ENCODE results near the gene LSM2. TPM values are rescaled to one million over a fixed set of nuclear protein-coding genes. Genes with fewer than 3 reads are reported as not detected.
A peak's percentile ranks its signal among the peaks of the same experiment; 100 is the strongest.

LSM2 gene
- total and polyA plus RNA-seq, 9 donors = 41.3 to 64.3 (median 55.3) TPM

DNA sequence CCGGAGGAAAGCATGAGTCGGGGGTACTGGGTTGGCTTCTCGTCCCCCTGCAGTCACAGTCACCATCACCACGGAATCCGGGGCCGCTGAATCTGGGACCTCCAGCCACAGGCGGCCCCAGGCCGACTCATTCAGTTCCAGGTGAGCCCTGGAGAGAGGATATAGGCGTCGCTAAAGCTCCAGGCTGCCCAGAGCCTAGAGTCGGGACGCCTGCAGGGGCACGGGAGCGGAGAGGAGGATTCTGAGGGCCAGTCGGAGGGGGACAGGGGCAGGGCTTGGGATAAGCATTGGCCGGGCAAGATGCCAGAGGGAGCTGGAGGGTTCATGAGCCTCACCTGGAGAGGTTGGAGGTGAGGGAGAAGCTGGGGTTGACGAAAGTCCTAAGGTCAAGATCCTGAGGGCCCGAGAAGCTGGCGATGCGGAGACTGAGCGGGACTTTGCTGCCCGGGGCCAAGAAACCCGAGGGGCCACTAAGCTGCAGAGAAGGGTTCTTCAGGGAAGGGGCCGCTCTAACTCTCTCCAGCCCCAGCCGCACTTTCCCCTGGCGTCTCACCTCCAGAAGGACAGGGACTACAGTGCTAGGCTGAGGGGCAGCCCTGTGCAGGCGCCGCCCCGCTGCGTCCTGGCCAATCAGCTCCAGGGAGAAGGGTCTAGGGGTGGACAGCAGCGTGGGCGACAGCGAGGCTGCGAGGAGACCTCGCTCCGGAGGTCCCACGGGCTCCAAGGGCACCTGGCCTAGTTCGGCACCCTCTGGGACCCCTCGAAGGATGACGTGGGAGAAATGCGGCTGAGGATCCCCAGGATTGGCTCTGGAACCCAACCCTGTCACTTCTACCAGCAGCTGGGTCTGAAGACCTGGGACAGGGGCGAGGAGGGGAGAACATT is 40.6 kb downstream of the LSM2 start:
- Histone ChIP-seq H3K4me1 (ENCODE audit: control insufficient read depth, insufficient read depth, low read length) (peaks cover 16% of the 10 kb centered on the region), H3K27me3 (ENCODE audit: control insufficient read depth, insufficient read depth, low read length) (peaks cover 4% of the 10 kb centered on the region), H3K4me3 (ENCODE audit: low read length) (peak overlapping the region; percentile 11), H3K27ac (ENCODE audit: low read length) (no peak overlapping the region), H3K9me3 (replicated peaks; ENCODE audit: control insufficient read depth, low read depth, low read length) (no peaks in the 10 kb centered on the region), H3K36me3 (ENCODE audit: control insufficient read depth, insufficient read depth, low read length) (peaks cover 14% of the 10 kb centered on the region)
- 27% methylated on average over 30 of the region's 42 CpGs for WGBS (ENCODE audit: insufficient coverage)
- DNase-seq = peak; percentile 37

GRCh38 chr6:31765559-31765909 is 41.2 kb downstream of the LSM2 start:
- DNase-seq = no peak
- Histone ChIP-seq H3K27me3 (ENCODE audit: control insufficient read depth, insufficient read depth, low read length) (peaks cover 4% of the 10 kb centered on the region), H3K27ac (ENCODE audit: low read length) (no peak overlapping the region), H3K36me3 (ENCODE audit: control insufficient read depth, insufficient read depth, low read length) (peaks cover 20% of the 10 kb centered on the region), H3K4me1 (ENCODE audit: control insufficient read depth, insufficient read depth, low read length) (peaks cover 16% of the 10 kb centered on the region), H3K9me3 (replicated peaks; ENCODE audit: control insufficient read depth, low read depth, low read length) (no peaks in the 10 kb centered on the region), H3K4me3 (ENCODE audit: low read length) (no peak overlapping the region)
- no CpG with 5 or more reads among the region's 9 CpGs for WGBS (ENCODE audit: insufficient coverage)

GRCh38 chr6:31764198-31764597 is 42.6 kb downstream of the LSM2 start:
- H3K27ac ChIP-seq (ENCODE audit: low read length) = no peak overlapping the region

GRCh38 chr6:31763619-31763940 is 43.2 kb downstream of the LSM2 start:
- peaks cover 4% of the 10 kb centered on the region for H3K27me3 ChIP-seq (ENCODE audit: control insufficient read depth, insufficient read depth, low read length)
- WGBS (ENCODE audit: insufficient coverage) = 0% methylated on average over 1 of the region's 1 CpG
- H3K27ac ChIP-seq (ENCODE audit: low read length) = peak overlapping the region; percentile 59
- H3K36me3 ChIP-seq (ENCODE audit: control insufficient read depth, insufficient read depth, low read length) = peaks cover 40% of the 10 kb centered on the region
- peak; percentile 58 for DNase-seq
- H3K4me1 ChIP-seq (ENCODE audit: control insufficient read depth, insufficient read depth, low read length) = peaks cover 16% of the 10 kb centered on the region
- H3K4me3 ChIP-seq (ENCODE audit: low read length) = no peak overlapping the region
- H3K9me3 ChIP-seq (replicated peaks; ENCODE audit: control insufficient read depth, low read depth, low read length) = no peaks in the 10 kb centered on the region

More at GRCh38 chr6:31764198-31764597, 42.6 kb downstream of the LSM2 start:
- Histone ChIP-seq H3K4me3 (ENCODE audit: low read length) (no peak overlapping the region), H3K27me3 (ENCODE audit: control insufficient read depth, insufficient read depth, low read length) (peaks cover 4% of the 10 kb centered on the region), H3K4me1 (ENCODE audit: control insufficient read depth, insufficient read depth, low read length) (peaks cover 16% of the 10 kb centered on the region), H3K36me3 (ENCODE audit: control insufficient read depth, insufficient read depth, low read length) (peaks cover 34% of the 10 kb centered on the region), H3K9me3 (replicated peaks; ENCODE audit: control insufficient read depth, low read depth, low read length) (no peaks in the 10 kb centered on the region)
- 67% methylated on average over 1 of the region's 4 CpGs for WGBS (ENCODE audit: insufficient coverage)
- no peak for DNase-seq

- H3K4me3 ChIP-seq (ENCODE audit: low read length) = no peak overlapping the region
- WGBS (ENCODE audit: insufficient coverage) = 67% methylated on average over 7 of the region's 8 CpGs
- H3K27me3 ChIP-seq (ENCODE audit: control insufficient read depth, insufficient read depth, low read length) = peaks cover 4% of the 10 kb centered on the region
- H3K9me3 ChIP-seq (replicated peaks; ENCODE audit: control insufficient read depth, low read depth, low read length) = no peaks in the 10 kb centered on the region
- peaks cover 40% of the 10 kb centered on the region for H3K36me3 ChIP-seq (ENCODE audit: control insufficient read depth, insufficient read depth, low read length)
- H3K27ac ChIP-seq (ENCODE audit: low read length) = peak overlapping the region; percentile 59
- peaks cover 16% of the 10 kb centered on the region for H3K4me1 ChIP-seq (ENCODE audit: control insufficient read depth, insufficient read depth, low read length)
- DNase-seq = no peak
Measured at GRCh38 chr6:31762878-31763618, 43.7 kb downstream of the LSM2 start.

- WGBS (ENCODE audit: insufficient coverage) = no CpG with 5 or more reads among the region's 4 CpGs
- Histone ChIP-seq H3K27me3 (ENCODE audit: control insufficient read depth, insufficient read depth, low read length) (peaks cover 4% of the 10 kb centered on the region), H3K27ac (ENCODE audit: low read length) (peak within 1 kb of the TSS; percentile 59), H3K4me1 (ENCODE audit: control insufficient read depth, insufficient read depth, low read length) (peaks cover 16% of the 10 kb centered on the region), H3K4me3 (ENCODE audit: low read length) (no peak within 1 kb of the TSS), H3K9me3 (replicated peaks; ENCODE audit: control insufficient read depth, low read depth, low read length) (no peaks in the 10 kb centered on the region), H3K36me3 (ENCODE audit: control insufficient read depth, insufficient read depth, low read length) (peaks cover 40% of the 10 kb centered on the region)
- DNase-seq = no peak
Measured at GRCh38 chr6:31762356-31762755, 44.4 kb downstream of the LSM2 start, which contains the start of gene SAPCD1. Gene SAPCD1 (plus strand): TSS chr6:31762656. CDS start chr6:31763055, 399 bp downstream.

DNA sequence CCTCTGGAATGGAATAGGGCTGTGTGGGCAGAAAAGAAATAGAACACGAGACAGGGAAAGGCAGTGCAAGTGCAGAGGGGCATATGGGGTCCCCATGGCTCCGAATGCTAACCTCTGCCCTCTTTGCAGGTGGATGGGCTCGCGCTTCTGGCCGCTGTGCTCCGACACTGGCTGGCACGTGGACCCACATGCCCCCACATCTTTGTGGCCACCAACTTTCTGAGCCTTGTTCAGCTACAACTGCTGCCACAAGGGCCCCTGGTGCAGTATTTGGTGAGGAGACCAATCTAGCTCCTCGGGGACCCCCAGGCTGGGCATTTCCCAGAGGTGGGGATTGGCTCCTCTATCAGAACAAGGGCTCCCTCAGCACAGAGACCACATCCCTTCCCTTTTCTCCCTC is 45.4 kb downstream of the LSM2 start:
- Histone ChIP-seq H3K4me1 (ENCODE audit: control insufficient read depth, insufficient read depth, low read length) (peaks cover 13% of the 10 kb centered on the region), H3K4me3 (ENCODE audit: low read length) (no peak overlapping the region), H3K9me3 (replicated peaks; ENCODE audit: control insufficient read depth, low read depth, low read length) (no peaks in the 10 kb centered on the region), H3K27me3 (ENCODE audit: control insufficient read depth, insufficient read depth, low read length) (peaks cover 1% of the 10 kb centered on the region), H3K27ac (ENCODE audit: low read length) (no peak overlapping the region), H3K36me3 (ENCODE audit: control insufficient read depth, insufficient read depth, low read length) (peaks cover 40% of the 10 kb centered on the region)
- WGBS (ENCODE audit: insufficient coverage) = 92% methylated on average over 4 of the region's 8 CpGs
- no peak for DNase-seq

DNA sequence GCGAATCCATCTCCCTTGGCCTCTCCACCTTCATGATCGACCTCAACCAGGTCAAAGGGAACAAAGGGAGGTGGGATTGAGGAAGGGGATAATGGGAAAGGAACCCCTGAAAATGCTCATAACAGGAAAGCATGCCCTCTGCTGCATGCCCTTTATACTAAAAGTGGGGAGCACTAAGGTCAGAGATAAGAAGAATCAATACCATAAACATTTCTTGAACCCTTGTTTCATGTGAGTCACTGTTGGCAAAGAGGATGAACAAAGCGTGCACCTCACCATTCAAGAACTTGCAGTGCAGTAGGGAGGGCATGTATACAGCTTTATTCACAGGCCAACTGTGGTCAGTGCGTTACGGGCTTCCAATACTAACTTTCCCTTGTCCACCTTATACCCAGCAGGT is 46.0 kb downstream of the LSM2 start:
- no peaks in the 10 kb centered on the region for H3K27me3 ChIP-seq (ENCODE audit: control insufficient read depth, insufficient read depth, low read length)
- WGBS (ENCODE audit: insufficient coverage) = no CpG with 5 or more reads among the region's 5 CpGs
- no peaks in the 10 kb centered on the region for H3K9me3 ChIP-seq (replicated peaks; ENCODE audit: control insufficient read depth, low read depth, low read length)
- H3K36me3 ChIP-seq (ENCODE audit: control insufficient read depth, insufficient read depth, low read length) = peaks cover 40% of the 10 kb centered on the region
- DNase-seq = no peak
- H3K4me3 ChIP-seq (ENCODE audit: low read length) = no peak overlapping the region
- H3K4me1 ChIP-seq (ENCODE audit: control insufficient read depth, insufficient read depth, low read length) = peaks cover 9% of the 10 kb centered on the region
- no peak overlapping the region for H3K27ac ChIP-seq (ENCODE audit: low read length)

DNA sequence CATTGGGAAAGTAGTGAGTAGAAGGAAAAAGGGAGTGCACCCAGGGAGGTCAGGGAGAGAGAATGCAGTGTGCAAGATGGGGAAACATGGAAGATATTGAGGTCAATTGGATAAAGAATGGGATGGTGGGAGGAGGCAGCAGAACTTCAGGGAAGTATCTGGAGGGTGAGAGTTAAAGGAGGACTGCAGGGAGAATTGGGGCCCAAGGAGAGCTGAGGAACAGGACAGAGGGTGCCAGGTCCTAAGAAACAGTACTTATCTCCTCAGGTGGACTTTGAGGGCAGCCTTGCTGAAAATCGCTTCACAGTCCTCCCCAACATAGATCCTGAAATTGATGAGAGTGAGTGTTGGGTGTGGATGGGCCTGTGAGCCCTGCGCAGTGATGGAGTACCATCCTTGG is 48.5 kb downstream of the LSM2 start:
- H3K4me3 ChIP-seq (ENCODE audit: low read length) = no peak overlapping the region
- H3K27ac ChIP-seq (ENCODE audit: low read length) = no peak overlapping the region
- no peaks in the 10 kb centered on the region for H3K9me3 ChIP-seq (replicated peaks; ENCODE audit: control insufficient read depth, low read depth, low read length)
- 100% methylated on average over 1 of the region's 2 CpGs for WGBS (ENCODE audit: insufficient coverage)
- H3K4me1 ChIP-seq (ENCODE audit: control insufficient read depth, insufficient read depth, low read length) = peaks cover 6% of the 10 kb centered on the region
- DNase-seq = no peak
- H3K27me3 ChIP-seq (ENCODE audit: control insufficient read depth, insufficient read depth, low read length) = no peaks in the 10 kb centered on the region
- H3K36me3 ChIP-seq (ENCODE audit: control insufficient read depth, insufficient read depth, low read length) = peaks cover 38% of the 10 kb centered on the region

DNA sequence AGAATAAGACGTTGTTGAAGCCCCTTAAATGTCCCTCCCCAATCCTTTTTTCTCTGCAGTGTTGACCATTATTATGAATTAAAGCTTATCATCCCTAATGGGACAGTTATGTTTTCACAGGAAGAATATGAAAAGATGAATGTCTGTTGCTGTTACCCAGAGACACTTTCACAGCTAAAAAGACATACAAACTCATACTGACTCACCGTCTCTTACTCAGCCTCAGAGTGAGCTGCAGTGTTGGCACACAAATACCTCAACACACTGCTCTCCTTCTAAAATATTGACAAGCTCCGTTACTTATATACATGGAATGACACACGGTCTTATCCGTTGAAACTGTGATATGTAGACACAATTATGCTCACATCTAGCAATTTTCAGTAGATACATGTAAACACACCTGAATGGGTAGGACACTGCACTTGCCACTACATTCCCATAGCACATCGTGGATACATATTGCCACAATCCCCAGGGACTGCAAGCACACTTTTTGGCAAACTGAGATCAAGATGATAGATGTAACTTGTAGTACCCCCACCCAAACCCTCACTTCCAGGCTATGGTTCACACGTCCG is 53.9 kb downstream of the LSM2 start:
- Histone ChIP-seq H3K4me1 (ENCODE audit: control insufficient read depth, insufficient read depth, low read length) (no peaks in the 10 kb centered on the region), H3K27ac (ENCODE audit: low read length) (no peak overlapping the region), H3K4me3 (ENCODE audit: low read length) (no peak overlapping the region), H3K9me3 (replicated peaks; ENCODE audit: control insufficient read depth, low read depth, low read length) (no peaks in the 10 kb centered on the region), H3K36me3 (ENCODE audit: control insufficient read depth, insufficient read depth, low read length) (peaks cover 4% of the 10 kb centered on the region), H3K27me3 (ENCODE audit: control insufficient read depth, insufficient read depth, low read length) (no peaks in the 10 kb centered on the region)
- WGBS (ENCODE audit: insufficient coverage) = 89% methylated on average over 2 of the region's 8 CpGs
- DNase-seq = no peak
